SK-N-SH (cell line): ENCODE data around the gene ADAR. TPM values are rescaled to one million over a fixed set of nuclear protein-coding genes. Genes with fewer than 3 reads are reported as not detected.

Experiments used
- CTCF ChIA-PET: fragments of 300-600, 350-600 bp; formaldehyde crosslinking; extraction: SDS; loops from one replicate; lab custom pipeline; 2021; lab: Yijun Ruan, JAX
- POLR2A ChIA-PET: fragments of 350-600 bp; sonication (Branson Sonifier 250); formaldehyde crosslinking; extraction: SDS; loops from one replicate; lab custom pipeline; 2020; ENCODE audit warnings: antibody characterized with exemption, inconsistent platforms; lab: Yijun Ruan, JAX
- DNase-seq: peaks from one replicate; pipeline ENCODE4 v3.0.0; 2012
- H2AFZ ChIP-seq: fragments of 200-600 bp; sonication (generic); 2 replicates; pipeline ENCODE4 v1.8.1; 2016; ENCODE audit warnings: antibody characterized with exemption, mild to moderate bottlenecking, low read depth
- H3F3A ChIP-seq: fragments of 200-600 bp; sonication (generic); replicated peaks from 2 replicates; pipeline ENCODE3; 2016; ENCODE audit warnings: antibody characterized with exemption, mild to moderate bottlenecking; ENCODE audit not compliant: insufficient read depth
- H3K27ac ChIP-seq, 2 experiments: fragments of 200-500 bp in 1 of 2; fragments of 200-600 bp in 1 of 2; sonication (Bioruptor generic) in 1 of 2; sonication (generic), shearing (Covaris generic) in 1 of 2; 2 replicates each; pipeline versions ENCODE4 v1.5.1 to v1.6.1; 2014 to 2016; ENCODE audit warnings: low read depth in 2 of 2, inconsistent platforms in 1 of 2, low read length in 1 of 2, mild to moderate bottlenecking in 1 of 2, mixed read lengths in 1 of 2
- H3K27me3 ChIP-seq: fragments of 200-600 bp; sonication (generic), shearing (Covaris generic); 2 replicates; pipeline ENCODE4 v1.6.1; 2016; ENCODE audit warnings: mixed run types; ENCODE audit not compliant: insufficient read depth
- H3K36me3 ChIP-seq, 2 experiments: fragments of 200-500 bp in 1 of 2; fragments of 200-600 bp in 1 of 2; sonication (Bioruptor generic) in 1 of 2; sonication (generic) in 1 of 2; replicated peaks in 1 of 2; 2 replicates each; pipeline versions ENCODE3 to v1.5.1; 2014 to 2016; ENCODE audit warnings: low read length in 1 of 2, mild to moderate bottlenecking in 1 of 2; ENCODE audit not compliant: insufficient read depth in 2 of 2, control insufficient read depth in 1 of 2
- H3K4me1 ChIP-seq, 2 experiments: fragments of 200-500 bp in 1 of 2; fragments of 200-600 bp in 1 of 2; sonication (Bioruptor generic) in 1 of 2; sonication (generic), shearing (Covaris generic) in 1 of 2; 2 replicates each; pipeline versions ENCODE4 v1.5.1 to v1.6.1; 2014 to 2016; ENCODE audit warnings: low read depth in 1 of 2, low read length in 1 of 2, mixed run types in 1 of 2; ENCODE audit not compliant: insufficient read depth in 2 of 2, control insufficient read depth in 1 of 2
- H3K4me2 ChIP-seq: fragments of 200-600 bp; sonication (generic), shearing (Covaris generic); 2 replicates; pipeline ENCODE4 v1.6.1; 2017; ENCODE audit warnings: mixed run types
- H3K4me3 ChIP-seq, 2 experiments: fragments of 200-500 bp in 1 of 2; fragments of 200-600 bp in 1 of 2; sonication (Bioruptor generic) in 1 of 2; sonication (generic), shearing (Covaris generic) in 1 of 2; 2 replicates each; pipeline versions ENCODE4 v1.5.1 to v1.8.1; 2014 to 2016; ENCODE audit warnings: low read depth in 2 of 2, inconsistent platforms in 1 of 2, low read length in 1 of 2, mild to moderate bottlenecking in 1 of 2, mixed read lengths in 1 of 2, moderate library complexity in 1 of 2
- H3K79me2 ChIP-seq: fragments of 200-600 bp; sonication (generic); 2 replicates; pipeline ENCODE4 v1.8.1; 2017; ENCODE audit warnings: mild to moderate bottlenecking; ENCODE audit not compliant: insufficient read depth
- H3K9ac ChIP-seq: fragments of 200-600 bp; sonication (generic); 2 replicates; pipeline ENCODE4 v1.6.1; 2017; ENCODE audit warnings: mixed run types
- H3K9me2 ChIP-seq: fragments of 200-600 bp; sonication (generic); 2 replicates; pipeline ENCODE4 v1.6.1; 2017; ENCODE audit warnings: mixed run types
- H3K9me3 ChIP-seq: fragments of 200-600 bp; sonication (generic); 2 replicates; pipeline ENCODE4 v1.6.1; 2017; ENCODE audit warnings: mixed run types, mild to moderate bottlenecking, moderate library complexity
- H4K20me1 ChIP-seq: fragments of 200-600 bp; sonication (generic); 2 replicates; pipeline ENCODE4 v1.6.1; 2017; ENCODE audit warnings: mild to moderate bottlenecking, mixed run types; ENCODE audit not compliant: insufficient read depth
- ELF1 ChIP-seq: IDR thresholded peaks from 2 replicates; pipeline ENCODE4 v1.4.0; 2012
- EP300 ChIP-seq, 2 experiments: IDR thresholded peaks; 2 replicates each; pipeline versions ENCODE4 v1.4.0 to v1.6.1; 2012; ENCODE audit warnings: borderline replicate concordance in 1 of 2, low read depth in 1 of 2, low read length in 1 of 2
- GATA2 ChIP-seq: sonication (generic); formaldehyde crosslinking; IDR thresholded peaks from 2 replicates; pipeline ENCODE4 v1.5.0; 2020; ENCODE audit warnings: mild to moderate bottlenecking, missing genetic modification reagents
- NFIC ChIP-seq: IDR thresholded peaks from 2 replicates; pipeline ENCODE4 v1.4.0; 2012; ENCODE audit warnings: borderline replicate concordance
- NRF1 ChIP-seq: IDR thresholded peaks from 2 replicates; pipeline ENCODE4 v1.6.1; 2012; ENCODE audit warnings: low read depth, mild to moderate bottlenecking, low read length
- PBX3 ChIP-seq: IDR thresholded peaks from 2 replicates; pipeline ENCODE4; 2012
- REST ChIP-seq: IDR thresholded peaks from 2 replicates; pipeline ENCODE4 v1.6.1; 2012; ENCODE audit warnings: mild to moderate bottlenecking, low read depth, low read length, moderate library complexity
- TEAD4 ChIP-seq: IDR thresholded peaks from 2 replicates; pipeline ENCODE4 v1.4.0; 2012; ENCODE audit warnings: mild to moderate bottlenecking, borderline replicate concordance; ENCODE audit not compliant: insufficient read depth
- USF1 ChIP-seq: IDR thresholded peaks from 2 replicates; pipeline ENCODE4 v1.4.0; 2012; ENCODE audit warnings: low read depth, borderline replicate concordance
- WGBS: methylation state at CpG from one replicate; pipeline ENCODE4 v1.1.6; 2017; ENCODE audit warnings: low lambda C conversion rate; 5-methylcytosine and 5-hydroxymethylcytosine counted together
- polyA plus RNA-seq, 3 experiments: library from polyadenylated mRNA; depleted of rRNA; stranded (reverse); fragments of >200 nt; gene quantifications; 2 replicates each; pipeline ENCODE4 v1.2.3, GENCODE V29; 2012
- TF ChIP-seq, protein P1 (sequence below): IDR thresholded peaks from 2 replicates; pipeline ENCODE4 v1.4.0; 2012; ENCODE audit warnings: low read depth, borderline replicate concordance
- TF ChIP-seq, protein P2 (sequence below): fragments of 150-350 bp; IDR thresholded peaks from 2 replicates; pipeline ENCODE4 v1.6.1; 2016; ENCODE audit warnings: mild to moderate bottlenecking, low read depth, low read length

The ADAR gene
- polyA plus RNA-seq, 1 of the 3 experiments (the other 2 are of a cell fraction): 61.1 TPM

DNA sequence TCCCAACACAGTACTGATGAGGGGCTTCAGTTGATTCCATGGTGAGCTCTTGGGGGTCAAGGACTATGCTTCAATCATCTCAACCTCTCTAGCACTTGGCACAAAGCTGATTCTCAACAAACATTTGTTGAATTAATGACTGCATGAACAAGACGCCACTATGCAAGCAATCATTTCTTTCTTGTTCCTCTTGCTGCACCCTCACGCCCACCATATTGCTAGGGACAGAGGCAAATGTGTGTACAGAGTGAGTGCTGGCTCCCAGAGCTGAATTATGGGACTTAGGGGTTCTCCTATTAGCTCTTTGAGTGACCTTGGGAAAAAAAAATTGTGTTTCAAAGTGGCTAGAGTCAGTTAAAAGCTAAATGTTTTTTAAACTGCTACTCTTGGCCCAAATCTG is 2.5 kb downstream of the ADAR start:
- Histone ChIP-seq H3K27me3 (no peaks in the 10 kb centered on the region), H3K36me3 (peaks cover 22 to 35% of the 10 kb centered on the region in 2 experiments), H4K20me1 (peaks cover 68% of the 10 kb centered on the region), H3K4me1 (peaks cover 11 to 14% of the 10 kb centered on the region in 2 experiments), H3K4me2 (no peak overlapping the region)
- POLR2A ChIA-PET: interaction anchor here (1.2 kb wide), 1 partner anchor 125 kb away, joined by 6 read pairs; no protein-coding TSS in a partner anchor
- no peak for DNase-seq
- TF ChIP-seq TEAD4: no peak
- TF ChIP-seq USF1: no peak
- TF ChIP-seq, all 33 proteins: peak for 0
- no peak overlapping the region for H3K9ac ChIP-seq
- H3K9me3 ChIP-seq: no peaks in the 10 kb centered on the region
- H3K27ac ChIP-seq: no peak overlapping the region
- no peak overlapping the region for H2AFZ ChIP-seq
- H3K79me2 ChIP-seq: peaks cover 94% of the 10 kb centered on the region
- peaks cover 21% of the 10 kb centered on the region for H3F3A ChIP-seq
- WGBS: 100% methylated on average over 2 of the region's 2 CpGs
- no peak overlapping the region for H3K4me3 ChIP-seq
- H3K9me2 ChIP-seq: no peaks in the 10 kb centered on the region
- CTCF ChIA-PET: interaction anchor here (0.6 to 2.3 kb wide), 7 partner anchors 10 to 338 kb away, joined by 3 to 10 read pairs (median 3); no protein-coding TSS in a partner anchor

DNA sequence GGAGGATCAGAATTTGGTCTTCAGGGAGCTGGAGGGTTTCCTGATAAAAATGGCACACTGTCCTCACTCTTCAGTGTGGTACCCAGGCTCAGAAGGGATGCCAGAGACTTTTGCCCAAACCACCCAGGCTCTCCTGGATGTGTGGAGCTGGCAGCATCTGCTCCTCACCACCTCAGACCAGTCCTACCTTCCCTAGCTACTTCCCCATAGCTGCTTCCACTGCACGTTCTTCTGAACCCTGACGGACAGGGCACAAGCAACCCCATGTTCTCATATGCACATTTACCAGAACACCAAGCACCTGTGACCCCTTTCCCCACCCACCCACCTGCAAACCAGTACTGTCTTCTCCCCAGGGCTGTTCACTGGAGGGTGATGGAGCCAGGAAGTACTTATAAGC is 4.7 kb downstream of the ADAR start:
- no peak for TF ChIP-seq NFIC
- CTCF ChIA-PET: interaction anchor here (2.3 kb wide), 1 partner anchor 44 kb away, joined by 10 read pairs; no protein-coding TSS in a partner anchor

GRCh38 chr1:154599658-154600057 is 8.3 kb downstream of the ADAR start:
- H3K79me2 ChIP-seq: peaks cover 79% of the 10 kb centered on the region
- H3K9me2 ChIP-seq: no peaks in the 10 kb centered on the region
- DNase-seq: no peak
- H4K20me1 ChIP-seq: peaks cover 78% of the 10 kb centered on the region
- no peak overlapping the region for H2AFZ ChIP-seq
- POLR2A ChIA-PET: no interaction called here
- H3K36me3 ChIP-seq: peaks cover 39 to 70% of the 10 kb centered on the region in 2 experiments
- H3K9me3 ChIP-seq: no peaks in the 10 kb centered on the region
- CTCF ChIA-PET: interaction anchor here (0.8 to 1.8 kb wide), 4 partner anchors 40 to 279 kb away, joined by 3 to 6 read pairs (median 4); no protein-coding TSS in a partner anchor
- whole genome bisulfite sequencing: 88% methylated on average over 3 of the region's 3 CpGs
- H3K4me2 ChIP-seq: no peak overlapping the region
- H3F3A ChIP-seq: peaks cover 3% of the 10 kb centered on the region
- peak overlapping the region; percentile 6 to 8; a peak in 1 of 4 replicates for H3K27ac ChIP-seq
- no peak overlapping the region for H3K4me3 ChIP-seq
- no peak overlapping the region for H3K9ac ChIP-seq
- no peaks in the 10 kb centered on the region for H3K4me1 ChIP-seq
- H3K27me3 ChIP-seq: no peaks in the 10 kb centered on the region
- TF ChIP-seq ELF1 (no peak), EP300 (IDR thresholded peaks at IDR 0.05; ENCODE audit: borderline replicate concordance in 1 of 2, low read depth in 1 of 2, low read length in 1 of 2) (no peak), PBX3 (no peak), NRF1 (no peak), REST (no peak), GATA2 (CRISPR knock-in tag) (no peak)
- TF ChIP-seq, protein P1, sequence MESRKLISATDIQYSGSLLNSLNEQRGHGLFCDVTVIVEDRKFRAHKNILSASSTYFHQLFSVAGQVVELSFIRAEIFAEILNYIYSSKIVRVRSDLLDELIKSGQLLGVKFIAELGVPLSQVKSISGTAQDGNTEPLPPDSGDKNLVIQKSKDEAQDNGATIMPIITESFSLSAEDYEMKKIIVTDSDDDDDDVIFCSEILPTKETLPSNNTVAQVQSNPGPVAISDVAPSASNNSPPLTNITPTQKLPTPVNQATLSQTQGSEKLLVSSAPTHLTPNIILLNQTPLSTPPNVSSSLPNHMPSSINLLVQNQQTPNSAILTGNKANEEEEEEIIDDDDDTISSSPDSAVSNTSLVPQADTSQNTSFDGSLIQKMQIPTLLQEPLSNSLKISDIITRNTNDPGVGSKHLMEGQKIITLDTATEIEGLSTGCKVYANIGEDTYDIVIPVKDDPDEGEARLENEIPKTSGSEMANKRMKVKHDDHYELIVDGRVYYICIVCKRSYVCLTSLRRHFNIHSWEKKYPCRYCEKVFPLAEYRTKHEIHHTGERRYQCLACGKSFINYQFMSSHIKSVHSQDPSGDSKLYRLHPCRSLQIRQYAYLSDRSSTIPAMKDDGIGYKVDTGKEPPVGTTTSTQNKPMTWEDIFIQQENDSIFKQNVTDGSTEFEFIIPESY: no peak
- TF ChIP-seq, protein P2, sequence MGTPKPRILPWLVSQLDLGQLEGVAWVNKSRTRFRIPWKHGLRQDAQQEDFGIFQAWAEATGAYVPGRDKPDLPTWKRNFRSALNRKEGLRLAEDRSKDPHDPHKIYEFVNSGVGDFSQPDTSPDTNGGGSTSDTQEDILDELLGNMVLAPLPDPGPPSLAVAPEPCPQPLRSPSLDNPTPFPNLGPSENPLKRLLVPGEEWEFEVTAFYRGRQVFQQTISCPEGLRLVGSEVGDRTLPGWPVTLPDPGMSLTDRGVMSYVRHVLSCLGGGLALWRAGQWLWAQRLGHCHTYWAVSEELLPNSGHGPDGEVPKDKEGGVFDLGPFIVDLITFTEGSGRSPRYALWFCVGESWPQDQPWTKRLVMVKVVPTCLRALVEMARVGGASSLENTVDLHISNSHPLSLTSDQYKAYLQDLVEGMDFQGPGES: no peak

More for the DNA sequence above, 4.7 kb downstream of the ADAR start:
- 95% methylated on average over 2 of the region's 2 CpGs for WGBS
- Histone ChIP-seq H3K4me3 (no peak overlapping the region), H3K9me2 (no peaks in the 10 kb centered on the region), H3F3A (peaks cover 12% of the 10 kb centered on the region), H3K9ac (no peak overlapping the region), H3K4me1 (peaks cover 3 to 5% of the 10 kb centered on the region in 2 experiments; a peak in 3 of 4 replicates), H3K27me3 (no peaks in the 10 kb centered on the region), H3K27ac (no peak overlapping the region), H3K9me3 (no peaks in the 10 kb centered on the region), H3K36me3 (peaks cover 24 to 46% of the 10 kb centered on the region in 2 experiments), H4K20me1 (peaks cover 90% of the 10 kb centered on the region), H2AFZ (no peak overlapping the region), H3K79me2 (peaks cover 98% of the 10 kb centered on the region), H3K4me2 (no peak overlapping the region)
- POLR2A ChIA-PET: interaction anchor here (1.5 kb wide), 1 partner anchor 23 kb away, joined by 5 read pairs; no protein-coding TSS in a partner anchor
- DNase-seq: no peak
